ENCODE measurements around the gene SLC45A1. TPM values are rescaled to one million over a fixed set of nuclear protein-coding genes. Genes with fewer than 3 reads are reported as not detected.

SLC45A1 gene
- total RNA-seq, 1 donor: not detected

DNA sequence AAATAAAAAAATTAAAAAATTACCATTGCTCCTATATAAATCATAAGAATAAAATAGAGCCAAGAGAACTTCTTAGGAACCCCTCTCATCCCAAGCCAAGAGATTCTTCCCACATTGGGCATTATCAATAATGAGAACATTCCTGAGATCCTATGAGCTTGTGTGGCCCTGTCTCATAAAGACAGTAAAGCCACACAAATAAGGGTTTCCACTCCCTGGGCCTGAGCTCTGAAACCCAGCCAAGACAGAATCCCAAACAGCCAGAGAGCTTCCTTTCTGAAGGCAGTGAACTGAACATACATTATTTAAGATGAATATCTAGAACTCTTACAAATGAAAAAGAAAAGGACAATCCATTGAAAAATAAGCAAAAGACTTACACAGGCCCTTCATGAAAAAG lies 68.3 kb downstream of the SLC45A1 start:
- Histone ChIP-seq H3K9me3 (ENCODE audit: low read depth, low read length) (no peaks in the 10 kb centered on the region), H3K27me3 (ENCODE audit: insufficient read depth, low read length) (no peaks in the 10 kb centered on the region), H3K4me1 (ENCODE audit: insufficient read depth, low read length) (peaks cover 86% of the 10 kb centered on the region), H3K4me3 (ENCODE audit: low read length) (no peak overlapping the region)

DNA sequence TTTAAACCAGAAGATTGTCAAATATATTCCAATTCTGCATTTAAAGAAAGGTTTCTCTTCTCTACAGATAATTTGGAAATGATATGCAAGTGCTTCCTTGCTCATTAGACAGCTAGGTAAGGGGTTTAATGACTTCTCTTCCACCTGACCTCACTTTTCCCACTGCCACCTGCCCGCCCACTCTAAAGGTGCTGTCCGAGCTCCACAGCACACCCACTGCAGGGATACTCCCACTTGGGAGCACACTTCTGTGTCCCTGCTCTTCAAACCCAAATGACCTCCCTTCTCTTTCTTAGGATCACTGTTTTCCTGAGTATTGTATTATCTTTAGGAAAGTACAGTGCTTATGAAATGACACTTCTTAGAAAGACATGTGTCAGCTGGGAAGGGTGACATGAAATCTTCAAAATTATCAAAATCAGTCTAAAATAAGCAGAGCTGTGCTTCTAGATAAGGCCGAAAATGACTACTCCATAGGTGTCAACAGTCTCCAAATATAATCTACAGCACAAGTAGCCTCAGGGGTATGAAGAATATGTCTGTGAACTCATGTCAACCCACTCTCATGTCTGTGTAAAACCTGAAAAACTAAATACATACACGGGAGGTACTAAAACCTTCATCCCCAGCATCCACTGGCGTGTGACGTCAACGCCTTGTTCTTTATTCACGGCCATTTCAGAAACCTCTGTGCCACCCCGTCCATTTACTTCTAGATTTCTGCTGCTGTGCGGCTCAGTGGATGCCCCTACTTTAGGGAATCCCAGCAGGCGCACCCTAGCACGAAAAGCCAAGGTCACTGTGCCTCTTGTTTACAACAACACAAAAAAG lies 71.0 kb downstream of the SLC45A1 start:
- H3K27me3 ChIP-seq (ENCODE audit: insufficient read depth, low read length): no peaks in the 10 kb centered on the region
- H3K4me1 ChIP-seq (ENCODE audit: insufficient read depth, low read length): peaks cover 72% of the 10 kb centered on the region
- H3K9me3 ChIP-seq (ENCODE audit: low read depth, low read length): no peaks in the 10 kb centered on the region
- H3K4me3 ChIP-seq (ENCODE audit: low read length): no peak overlapping the region

GRCh38 chr1:8389958-8390535 lies 72.1 kb downstream of the SLC45A1 start:
- peaks cover 72% of the 10 kb centered on the region for H3K4me1 ChIP-seq (ENCODE audit: insufficient read depth, low read length)
- H3K9me3 ChIP-seq (ENCODE audit: low read depth, low read length): no peaks in the 10 kb centered on the region
- H3K27me3 ChIP-seq (ENCODE audit: insufficient read depth, low read length): no peaks in the 10 kb centered on the region
- no peak overlapping the region for H3K4me3 ChIP-seq (ENCODE audit: low read length)

- H3K9me3 ChIP-seq (ENCODE audit: low read depth, low read length): no peaks in the 10 kb centered on the region
- H3K4me3 ChIP-seq (ENCODE audit: low read length): no peak overlapping the region
- no peaks in the 10 kb centered on the region for H3K27me3 ChIP-seq (ENCODE audit: insufficient read depth, low read length)
- H3K4me1 ChIP-seq (ENCODE audit: insufficient read depth, low read length): peaks cover 73% of the 10 kb centered on the region
These were observed 72.8 kb downstream of the SLC45A1 start for GRCh38 chr1:8390707-8391106.

- Histone ChIP-seq H3K4me1 (ENCODE audit: insufficient read depth, low read length) (peaks cover 81% of the 10 kb centered on the region), H3K4me3 (ENCODE audit: low read length) (no peak overlapping the region), H3K9me3 (ENCODE audit: low read depth, low read length) (no peaks in the 10 kb centered on the region), H3K27me3 (ENCODE audit: insufficient read depth, low read length) (no peaks in the 10 kb centered on the region)
These were observed 74.6 kb downstream of the SLC45A1 start for GRCh38 chr1:8392522-8392921.

All from mononuclear cell (primary cell).